ENCODE data around the gene COL4A2.

DNA sequence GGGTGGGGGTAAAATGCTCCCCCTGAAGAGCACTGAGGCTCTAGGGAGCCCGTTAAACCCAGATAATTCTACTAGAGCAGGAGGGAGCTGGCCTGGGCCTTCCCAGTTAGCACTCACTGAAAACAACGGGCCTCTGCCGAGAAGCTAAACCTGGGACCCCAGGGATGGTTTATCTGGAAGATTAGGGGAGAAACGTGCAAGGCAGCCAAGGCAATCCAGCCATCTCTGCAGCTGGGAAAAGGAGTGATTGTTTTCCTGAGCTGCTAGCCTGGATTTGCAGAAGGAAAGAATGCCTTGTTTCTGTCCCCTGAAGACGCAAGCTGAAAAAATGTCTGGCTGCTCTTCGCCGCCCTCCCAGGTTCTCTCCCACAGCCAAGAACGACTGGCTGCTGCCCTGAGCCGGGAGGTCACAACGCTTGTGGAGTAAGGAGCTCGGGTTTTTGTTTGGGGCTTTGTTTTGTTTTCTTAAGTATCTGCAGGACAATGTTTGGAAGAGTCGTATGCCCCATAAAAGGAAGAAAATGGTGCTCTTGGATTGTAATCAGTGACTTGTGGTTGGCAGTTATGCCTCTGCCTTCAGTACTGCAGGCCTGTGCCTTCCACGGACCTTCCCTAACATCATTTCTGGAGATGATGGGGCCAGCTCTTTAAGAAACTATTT lies 31.5 kb downstream of the COL4A2 start:
- TF ChIP-seq KDM1A (IDR thresholded peaks at IDR 0.05; ENCODE audit: low read depth): no peak
- TF ChIP-seq, protein P1, sequence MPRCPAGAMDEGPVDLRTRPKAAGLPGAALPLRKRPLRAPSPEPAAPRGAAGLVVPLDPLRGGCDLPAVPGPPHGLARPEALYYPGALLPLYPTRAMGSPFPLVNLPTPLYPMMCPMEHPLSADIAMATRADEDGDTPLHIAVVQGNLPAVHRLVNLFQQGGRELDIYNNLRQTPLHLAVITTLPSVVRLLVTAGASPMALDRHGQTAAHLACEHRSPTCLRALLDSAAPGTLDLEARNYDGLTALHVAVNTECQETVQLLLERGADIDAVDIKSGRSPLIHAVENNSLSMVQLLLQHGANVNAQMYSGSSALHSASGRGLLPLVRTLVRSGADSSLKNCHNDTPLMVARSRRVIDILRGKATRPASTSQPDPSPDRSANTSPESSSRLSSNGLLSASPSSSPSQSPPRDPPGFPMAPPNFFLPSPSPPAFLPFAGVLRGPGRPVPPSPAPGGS (IDR thresholded peaks at IDR 0.05): no peak
- TF ChIP-seq, protein P2, sequence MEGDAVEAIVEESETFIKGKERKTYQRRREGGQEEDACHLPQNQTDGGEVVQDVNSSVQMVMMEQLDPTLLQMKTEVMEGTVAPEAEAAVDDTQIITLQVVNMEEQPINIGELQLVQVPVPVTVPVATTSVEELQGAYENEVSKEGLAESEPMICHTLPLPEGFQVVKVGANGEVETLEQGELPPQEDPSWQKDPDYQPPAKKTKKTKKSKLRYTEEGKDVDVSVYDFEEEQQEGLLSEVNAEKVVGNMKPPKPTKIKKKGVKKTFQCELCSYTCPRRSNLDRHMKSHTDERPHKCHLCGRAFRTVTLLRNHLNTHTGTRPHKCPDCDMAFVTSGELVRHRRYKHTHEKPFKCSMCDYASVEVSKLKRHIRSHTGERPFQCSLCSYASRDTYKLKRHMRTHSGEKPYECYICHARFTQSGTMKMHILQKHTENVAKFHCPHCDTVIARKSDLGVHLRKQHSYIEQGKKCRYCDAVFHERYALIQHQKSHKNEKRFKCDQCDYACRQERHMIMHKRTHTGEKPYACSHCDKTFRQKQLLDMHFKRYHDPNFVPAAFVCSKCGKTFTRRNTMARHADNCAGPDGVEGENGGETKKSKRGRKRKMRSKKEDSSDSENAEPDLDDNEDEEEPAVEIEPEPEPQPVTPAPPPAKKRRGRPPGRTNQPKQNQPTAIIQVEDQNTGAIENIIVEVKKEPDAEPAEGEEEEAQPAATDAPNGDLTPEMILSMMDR (IDR thresholded peaks at IDR 0.05): no peak
- TF ChIP-seq POLR2A (IDR thresholded peaks at IDR 0.05; ENCODE audit: low read length): no peak
- no peak for TF ChIP-seq EP300 (IDR thresholded peaks at IDR 0.05)
- no peak for TF ChIP-seq TFCP2L1 (CRISPR knock-in tag; IDR thresholded peaks at IDR 0.05)
- TF ChIP-seq RARB (CRISPR knock-in tag; IDR thresholded peaks at IDR 0.05): no peak
- TF ChIP-seq CHD2 (IDR thresholded peaks at IDR 0.05; ENCODE audit: low read length, partially characterized antibody): no peak
- TF ChIP-seq, protein P3, sequence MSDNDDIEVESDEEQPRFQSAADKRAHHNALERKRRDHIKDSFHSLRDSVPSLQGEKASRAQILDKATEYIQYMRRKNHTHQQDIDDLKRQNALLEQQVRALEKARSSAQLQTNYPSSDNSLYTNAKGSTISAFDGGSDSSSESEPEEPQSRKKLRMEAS (IDR thresholded peaks at IDR 0.05): no peak
